H1 (cell line): Measurements from ENCODE around the gene LEFTY2. TPM values are rescaled to one million over a fixed set of nuclear protein-coding genes. Genes with fewer than 3 reads are reported as not detected.

Experiments
- CTCF ChIA-PET: fragments of 300-600 bp; sonication (Branson Sonifier 250); formaldehyde crosslinking; loops from one replicate; lab custom pipeline; 2021; ENCODE audit not compliant: partially characterized antibody; lab: Charles Lee
- POLR2A ChIA-PET: fragments of 300-600 bp; sonication (Branson Sonifier 250); formaldehyde crosslinking; loops from one replicate; lab custom pipeline; 2021; ENCODE audit warnings: inconsistent platforms; ENCODE audit not compliant: partially characterized antibody; lab: Charles Lee
- DNase-seq, 2 experiments: peaks; one replicate each; pipeline versions ENCODE4 v3.0.0 to v3.0.0-alpha.2; 2010 to 2022; ENCODE audit warnings: low spot score in 2 of 2, low read depth in 1 of 2, mixed read lengths in 1 of 2
- FAIRE-seq: peaks from 2 replicates; lab custom pipeline; 2011; peaks lifted over from hg19 to GRCh38; lab: Jason Lieb, UNC
- H2AFZ ChIP-seq: 2 replicates; pipeline ENCODE4 v1.8.1; 2012; ENCODE audit warnings: low read length, inconsistent platforms
- H2AK5ac ChIP-seq: 2 replicates; pipeline ENCODE4 v1.6.1; 2013; ENCODE audit warnings: low read depth, low read length
- H2BK120ac ChIP-seq: replicated peaks from 2 replicates; pipeline ENCODE3; 2013; ENCODE audit warnings: low read depth, low read length, inconsistent platforms
- H2BK12ac ChIP-seq: 2 replicates; pipeline ENCODE4 v1.6.1; 2013; ENCODE audit warnings: low read depth, low read length
- H2BK15ac ChIP-seq: 2 replicates; pipeline ENCODE4 v1.6.1; 2013; ENCODE audit warnings: low read length
- H2BK20ac ChIP-seq: 2 replicates; pipeline ENCODE4 v1.6.1; 2013; ENCODE audit warnings: low read length
- H2BK5ac ChIP-seq: 2 replicates; pipeline ENCODE4 v1.6.1; 2013; ENCODE audit warnings: low read depth, low read length
- H3K14ac ChIP-seq: 2 replicates; pipeline ENCODE4 v1.6.1; 2013; ENCODE audit warnings: inconsistent platforms; ENCODE audit not compliant: insufficient read length
- H3K18ac ChIP-seq: 2 replicates; pipeline ENCODE4 v1.6.1; 2013; ENCODE audit warnings: low read length; ENCODE audit errors: extremely low read depth
- H3K23ac ChIP-seq: 2 replicates; pipeline ENCODE4 v1.6.1; 2013; ENCODE audit warnings: inconsistent platforms; ENCODE audit not compliant: insufficient read length
- H3K23me2 ChIP-seq: 2 replicates; pipeline ENCODE4 v1.6.1; 2013; ENCODE audit warnings: low read depth, low read length
- H3K27ac ChIP-seq: 2 replicates; pipeline ENCODE4 v1.6.1; 2011; ENCODE audit warnings: low read depth, low read length, inconsistent platforms
- H3K27me3 ChIP-seq, 4 experiments: replicated peaks in 1 of 4; 1 replicate in 1 of 4; 2 replicates in 3 of 4; pipeline versions ENCODE4 v1.6.1 to v1.8.1; 2011 to 2013; ENCODE audit warnings: low read length in 3 of 4, mild to moderate bottlenecking in 3 of 4, inconsistent platforms in 2 of 4, mixed read lengths in 2 of 4, moderate library complexity in 1 of 4; ENCODE audit not compliant: control insufficient read depth in 3 of 4, insufficient read depth in 3 of 4; ENCODE audit errors: extremely low read depth in 1 of 4
- H3K36me3 ChIP-seq, 4 experiments: 2 replicates each; pipeline versions ENCODE4 v1.6.1 to v1.8.1; 2011 to 2013; ENCODE audit warnings: mild to moderate bottlenecking in 4 of 4, low read length in 3 of 4, moderate library complexity in 2 of 4, control low read depth in 1 of 4, inconsistent platforms in 1 of 4; ENCODE audit not compliant: insufficient read depth in 4 of 4, control insufficient read depth in 2 of 4
- H3K4ac ChIP-seq: replicated peaks from 2 replicates; pipeline ENCODE3; 2013; ENCODE audit warnings: low read length, low read depth, mixed read lengths, inconsistent platforms; ENCODE audit not compliant: insufficient read length
- H3K4me1 ChIP-seq, 4 experiments: replicated peaks in 1 of 4; 1 replicate in 1 of 4; 2 replicates in 3 of 4; pipeline versions ENCODE4 v1.6.1 to v1.8.1; 2011 to 2013; ENCODE audit warnings: low read length in 3 of 4, inconsistent platforms in 2 of 4, mixed read lengths in 1 of 4; ENCODE audit not compliant: insufficient read depth in 4 of 4, control insufficient read depth in 3 of 4
- H3K4me2 ChIP-seq, 2 experiments: 2 replicates each; pipeline versions ENCODE4 v1.6.1 to v1.8.1; 2011 to 2013; ENCODE audit warnings: low read depth in 2 of 2, low read length in 2 of 2, control low read depth in 1 of 2, inconsistent platforms in 1 of 2, mild to moderate bottlenecking in 1 of 2; ENCODE audit not compliant: insufficient read depth in 1 of 2
- H3K4me3 ChIP-seq, 4 experiments: fragments of 200-600, 300-600 bp in 1 of 4; sonication (generic), shearing (Covaris generic), sonication (Bioruptor Twin) in 1 of 4; 2 replicates each; pipeline versions ENCODE4 v1.5.1 to v1.8.1; 2011 to 2016; ENCODE audit warnings: low read length in 4 of 4, low read depth in 3 of 4, control low read depth in 2 of 4, inconsistent platforms in 2 of 4, mild to moderate bottlenecking in 2 of 4, mixed read lengths in 1 of 4, moderate library complexity in 1 of 4; ENCODE audit not compliant: insufficient read depth in 2 of 4; ENCODE audit errors: extremely low read depth in 1 of 4
- H3K56ac ChIP-seq: replicated peaks from 2 replicates; pipeline ENCODE3; 2013; ENCODE audit warnings: low read depth, mild to moderate bottlenecking, mixed read lengths, low read length, inconsistent platforms; ENCODE audit not compliant: insufficient read length
- H3K79me1 ChIP-seq: 2 replicates; pipeline ENCODE4 v1.6.1; 2013; ENCODE audit warnings: low read depth, low read length, control low read depth
- H3K79me2 ChIP-seq, 2 experiments: 2 replicates each; pipeline versions ENCODE4 v1.6.1 to v1.8.1; 2012 to 2013; ENCODE audit warnings: low read length in 2 of 2, mild to moderate bottlenecking in 2 of 2, inconsistent platforms in 1 of 2; ENCODE audit not compliant: insufficient read depth in 2 of 2, control insufficient read depth in 1 of 2
- H3K9ac ChIP-seq, 4 experiments: replicated peaks in 1 of 4; 1 replicate in 1 of 4; 2 replicates in 3 of 4; pipeline versions ENCODE4 v1.6.1 to v1.8.1; 2011 to 2013; ENCODE audit warnings: low read depth in 3 of 4, low read length in 3 of 4, control low read depth in 2 of 4, mild to moderate bottlenecking in 2 of 4, moderate library complexity in 2 of 4, inconsistent platforms in 1 of 4; ENCODE audit errors: extremely low read depth in 1 of 4
- H3K9me3 ChIP-seq, 2 experiments: 2 replicates each; pipeline versions ENCODE4 v1.6.1 to v1.8.1; 2012 to 2013; ENCODE audit warnings: mild to moderate bottlenecking in 2 of 2, moderate library complexity in 2 of 2, control low read depth in 1 of 2, inconsistent platforms in 1 of 2, low read depth in 1 of 2, low read length in 1 of 2, mixed read lengths in 1 of 2; ENCODE audit not compliant: insufficient read depth in 2 of 2
- H4K20me1 ChIP-seq, 2 experiments: replicated peaks in 1 of 2; 2 replicates each; pipeline versions ENCODE3 to v1.8.1; 2011 to 2013; ENCODE audit warnings: inconsistent platforms in 2 of 2, low read length in 2 of 2, mild to moderate bottlenecking in 1 of 2; ENCODE audit not compliant: insufficient read depth in 2 of 2, control insufficient read depth in 1 of 2
- H4K5ac ChIP-seq: 2 replicates; pipeline ENCODE4 v1.6.1; 2013; ENCODE audit warnings: low read length, low read depth, mixed read lengths, inconsistent platforms; ENCODE audit not compliant: insufficient read length
- H4K8ac ChIP-seq: 2 replicates; pipeline ENCODE4 v1.8.0; 2013; ENCODE audit warnings: mild to moderate bottlenecking, moderate library complexity, low read length, inconsistent platforms; ENCODE audit not compliant: insufficient read depth; ENCODE audit errors: extremely low read depth
- H4K91ac ChIP-seq: replicated peaks from 2 replicates; pipeline ENCODE3; 2013; ENCODE audit warnings: low read length, mixed read lengths, inconsistent platforms; ENCODE audit not compliant: insufficient read length
- ATF2 ChIP-seq: IDR thresholded peaks from 2 replicates; pipeline ENCODE4 v1.6.1; 2012; ENCODE audit warnings: low read length, inconsistent platforms
- CHD2 ChIP-seq: IDR thresholded peaks from 2 replicates; pipeline ENCODE4 v1.6.1; 2012; ENCODE audit warnings: low read length, improper control_type of control experiment
- CREB1 ChIP-seq: IDR thresholded peaks from 2 replicates; pipeline ENCODE4 v1.6.1; 2012; ENCODE audit warnings: inconsistent platforms
- GTF2F1 ChIP-seq: IDR thresholded peaks from 2 replicates; pipeline ENCODE4 v1.6.1; 2012; ENCODE audit warnings: low read depth, low read length, improper control_type of control experiment, borderline replicate concordance
- HDAC6 ChIP-seq: IDR thresholded peaks from one replicate; pipeline ENCODE4 v1.7.1; 2012; ENCODE audit warnings: low read depth, mild to moderate bottlenecking, inconsistent platforms, low read length, moderate library complexity
- JUND ChIP-seq: IDR thresholded peaks from 2 replicates; pipeline ENCODE4 v1.6.1; 2011; ENCODE audit warnings: mild to moderate bottlenecking, improper control_type of control experiment, low read length
- RNF2 ChIP-seq: fragments of 200-900, 300-1000 bp; sonication (generic); IDR thresholded peaks from 2 replicates; pipeline ENCODE4 v1.7.1; 2016; ENCODE audit warnings: borderline replicate concordance, low read depth, mild to moderate bottlenecking, antibody characterized with exemption, low read length; ENCODE audit not compliant: poor library complexity, severe bottlenecking; ENCODE audit errors: missing control alignments
- SP4 ChIP-seq: IDR thresholded peaks from 2 replicates; pipeline ENCODE4 v1.6.1; 2012; ENCODE audit warnings: low read length, inconsistent platforms
- WGBS, 2 experiments: shearing (Covaris generic) in 1 of 2; methylation state at CpG; one replicate each; pipeline versions ENCODE4 v1.1.6 to v1.1.7; 2013 to 2015; ENCODE audit warnings: low lambda C conversion rate in 2 of 2, mixed read lengths in 2 of 2, inconsistent platforms in 1 of 2, low coverage in 1 of 2, missing lambda C conversion rate in 1 of 2; ENCODE audit not compliant: insufficient replicate concordance in 2 of 2, insufficient coverage in 1 of 2, insufficient read length in 1 of 2; ENCODE audit errors: extremely low coverage in 1 of 2, missing lambda C conversion rate in 1 of 2; 5-methylcytosine and 5-hydroxymethylcytosine counted together
- polyA plus RNA-seq, 7 experiments: library from polyadenylated mRNA; depleted of rRNA in 3 of 7; stranded (reverse) in 5 of 7; unstranded in 2 of 7; fragments of >200 nt in 5 of 7; fragments of 200-250 nt in 2 of 7; gene quantifications; 1 replicate in 5 of 7; 2 replicates in 1 of 7; 4 replicates in 1 of 7; pipeline versions ENCODE4 v1.2.1 to v1.2.3, GENCODE V29; 2011 to 2013; ENCODE audit warnings: missing spikeins in 2 of 7, mixed read lengths in 2 of 7
- total RNA-seq: library from RNA; stranded (reverse); fragmentation: NEBNext Ultra II Directional; extraction: Animal tissue kit (Norgen Biotek cat#: 25700); gene quantifications from 2 replicates; pipeline ENCODE4 v1.2.1, GENCODE V29; 2021
- TF ChIP-seq, protein P1 (sequence below): IDR thresholded peaks from 2 replicates; pipeline ENCODE4 v1.6.1; 2011; ENCODE audit warnings: low read length, improper control_type of control experiment

The LEFTY2 gene
- total and polyA plus RNA-seq, 2 of the 8 experiments (the other 6 are each of a cell fraction or from before 2014, with no cell fraction given) = 2.6 to 4.3 TPM

GRCh38 chr1:225909477-225909876, 31.5 kb downstream of the LEFTY2 start:
- no peaks in the 10 kb centered on the region for H3K79me2 ChIP-seq
- ChIA-PET POLR2A (interaction anchor here (1.1 to 5.3 kb wide), 5 partner anchors 12 to 153 kb away, joined by 3 to 41 read pairs (median 9); partner anchors contain the start of genes H3-3A, LEFTY1 and TMEM63A), CTCF (interaction anchor here (0.8 to 18.7 kb wide), 13 partner anchors 11 to 427 kb away, joined by 3 to 406 read pairs (median 7); partner anchors contain the start of genes LEFTY1, PYCR2 and TMEM63A)
- no peak overlapping the region for H2BK120ac ChIP-seq
- H3K79me1 ChIP-seq = no peaks in the 10 kb centered on the region
- TF ChIP-seq CHD2 = no peak
- TF ChIP-seq CREB1 = no peak
- no peak for TF ChIP-seq GTF2F1
- no peak for TF ChIP-seq SP4
- TF ChIP-seq RNF2 = no peak
- TF ChIP-seq, protein P1, sequence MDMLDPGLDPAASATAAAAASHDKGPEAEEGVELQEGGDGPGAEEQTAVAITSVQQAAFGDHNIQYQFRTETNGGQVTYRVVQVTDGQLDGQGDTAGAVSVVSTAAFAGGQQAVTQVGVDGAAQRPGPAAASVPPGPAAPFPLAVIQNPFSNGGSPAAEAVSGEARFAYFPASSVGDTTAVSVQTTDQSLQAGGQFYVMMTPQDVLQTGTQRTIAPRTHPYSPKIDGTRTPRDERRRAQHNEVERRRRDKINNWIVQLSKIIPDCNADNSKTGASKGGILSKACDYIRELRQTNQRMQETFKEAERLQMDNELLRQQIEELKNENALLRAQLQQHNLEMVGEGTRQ = no peak
- no peak for TF ChIP-seq HDAC6
- TF ChIP-seq ATF2 = no peak
- no peak for TF ChIP-seq JUND
- H2BK12ac ChIP-seq = peak overlapping the region; percentile 18; the same call in 1 of the 2 replicates
- no peak overlapping the region for H3K18ac ChIP-seq
- H2AFZ ChIP-seq = no peak overlapping the region
- no peaks in the 10 kb centered on the region; a peak in 2 of 7 replicates for H3K27me3 ChIP-seq
- 0 out of 2 replicates have a peak overlapping the region, but pooled peaks have one; percentile 31 for H2BK15ac ChIP-seq
- no peak overlapping the region for H3K56ac ChIP-seq
- H3K4me1 ChIP-seq = peaks cover 0 to 7% (median 1%) of the 10 kb centered on the region in 4 experiments; a peak in 2 of 7 replicates
- no peaks in the 10 kb centered on the region for H3K36me3 ChIP-seq
- H3K9ac ChIP-seq = no peak overlapping the region
- no peak overlapping the region for H4K5ac ChIP-seq
- DNase-seq (no peak), FAIRE-seq (no peak)
- H3K4me3 ChIP-seq = no peak overlapping the region
- no peak overlapping the region for H3K23ac ChIP-seq
- H4K8ac ChIP-seq = no peak overlapping the region
- no peak overlapping the region for H3K27ac ChIP-seq
- H3K4me2 ChIP-seq = no peak overlapping the region
- H3K9me3 ChIP-seq = no peaks in the 10 kb centered on the region
- H2BK20ac ChIP-seq = peak overlapping the region; percentile 89; the same call in 1 of the 2 replicates
- peak overlapping the region; percentile 36 for H3K4ac ChIP-seq
- no peak overlapping the region for H3K14ac ChIP-seq
- H4K20me1 ChIP-seq = no peaks in the 10 kb centered on the region
- whole genome bisulfite sequencing, 2 experiments = 86% methylated on average over 1 of the region's 1 CpG; no CpG with 5 or more reads in 1 of the 2 experiments
- H4K91ac ChIP-seq = no peak overlapping the region
- no peaks in the 10 kb centered on the region for H3K23me2 ChIP-seq
- peak overlapping the region; percentile 32; the same call in 1 of the 2 replicates for H2BK5ac ChIP-seq
- H2AK5ac ChIP-seq = peak overlapping the region; percentile 45; the same call in 1 of the 2 replicates
